Chondrocyte (in vitro differentiated cells): ENCODE measurements around the gene S1PR1. TPM values are rescaled to one million over a fixed set of nuclear protein-coding genes. Genes with fewer than 3 reads are reported as not detected.

Source experiments
- DNase-seq: peaks from one replicate; pipeline ENCODE4 v3.0.0; 2021; ENCODE audit warnings: mixed read lengths, low spot score
- H3K27ac Mint-ChIP-seq: one replicate; pipeline ENCODE4 v1.8.0; 2021; ENCODE audit warnings: mild to moderate bottlenecking, moderate library complexity, mixed read lengths; ENCODE audit not compliant: unreplicated experiment
- H3K27me3 Mint-ChIP-seq: 2 replicates; pipeline ENCODE4 v1.8.0; 2021; ENCODE audit warnings: low read depth, mixed read lengths
- H3K36me3 Mint-ChIP-seq: 2 replicates; pipeline ENCODE4 v1.8.0; 2021; ENCODE audit warnings: low read depth, mixed read lengths
- H3K4me1 Mint-ChIP-seq: 2 replicates; pipeline ENCODE4 v1.8.0; 2021; ENCODE audit warnings: low read depth, mild to moderate bottlenecking, mixed read lengths
- H3K4me3 Mint-ChIP-seq: one replicate; pipeline ENCODE4 v1.8.0; 2021; ENCODE audit warnings: mild to moderate bottlenecking, moderate library complexity, mixed read lengths; ENCODE audit not compliant: unreplicated experiment
- H3K9me3 Mint-ChIP-seq: 2 replicates; pipeline ENCODE4 v1.8.0; 2021; ENCODE audit warnings: low read depth, mixed read lengths
- total RNA-seq: library from RNA; stranded (reverse); gene quantifications from 3 replicates; pipeline ENCODE4 v1.2.1, GENCODE V29; 2021
- TF ChIP-seq, protein P1 (sequence below): fragments of 200-600 bp; sonication (generic); IDR thresholded peaks from 2 replicates; pipeline ENCODE4 v1.5.0; 2021; ENCODE audit warnings: antibody characterized with exemption, mild to moderate bottlenecking, moderate library complexity

The S1PR1 gene
- total RNA-seq, 1 donor from 2014 or later, result 0.40 TPM

GRCh38 chr1:101265684-101266083, 28.9 kb downstream of the S1PR1 start:
- Mint-ChIP-seq H3K9me3 (no peaks in the 10 kb centered on the region), H3K4me3 (no peak overlapping the region), H3K27ac (no peak overlapping the region), H3K4me1 (peaks cover 10% of the 10 kb centered on the region), H3K27me3 (no peaks in the 10 kb centered on the region), H3K36me3 (no peaks in the 10 kb centered on the region)
- TF ChIP-seq, protein P1, sequence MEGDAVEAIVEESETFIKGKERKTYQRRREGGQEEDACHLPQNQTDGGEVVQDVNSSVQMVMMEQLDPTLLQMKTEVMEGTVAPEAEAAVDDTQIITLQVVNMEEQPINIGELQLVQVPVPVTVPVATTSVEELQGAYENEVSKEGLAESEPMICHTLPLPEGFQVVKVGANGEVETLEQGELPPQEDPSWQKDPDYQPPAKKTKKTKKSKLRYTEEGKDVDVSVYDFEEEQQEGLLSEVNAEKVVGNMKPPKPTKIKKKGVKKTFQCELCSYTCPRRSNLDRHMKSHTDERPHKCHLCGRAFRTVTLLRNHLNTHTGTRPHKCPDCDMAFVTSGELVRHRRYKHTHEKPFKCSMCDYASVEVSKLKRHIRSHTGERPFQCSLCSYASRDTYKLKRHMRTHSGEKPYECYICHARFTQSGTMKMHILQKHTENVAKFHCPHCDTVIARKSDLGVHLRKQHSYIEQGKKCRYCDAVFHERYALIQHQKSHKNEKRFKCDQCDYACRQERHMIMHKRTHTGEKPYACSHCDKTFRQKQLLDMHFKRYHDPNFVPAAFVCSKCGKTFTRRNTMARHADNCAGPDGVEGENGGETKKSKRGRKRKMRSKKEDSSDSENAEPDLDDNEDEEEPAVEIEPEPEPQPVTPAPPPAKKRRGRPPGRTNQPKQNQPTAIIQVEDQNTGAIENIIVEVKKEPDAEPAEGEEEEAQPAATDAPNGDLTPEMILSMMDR, result no peak
- no peak for DNase-seq

DNA sequence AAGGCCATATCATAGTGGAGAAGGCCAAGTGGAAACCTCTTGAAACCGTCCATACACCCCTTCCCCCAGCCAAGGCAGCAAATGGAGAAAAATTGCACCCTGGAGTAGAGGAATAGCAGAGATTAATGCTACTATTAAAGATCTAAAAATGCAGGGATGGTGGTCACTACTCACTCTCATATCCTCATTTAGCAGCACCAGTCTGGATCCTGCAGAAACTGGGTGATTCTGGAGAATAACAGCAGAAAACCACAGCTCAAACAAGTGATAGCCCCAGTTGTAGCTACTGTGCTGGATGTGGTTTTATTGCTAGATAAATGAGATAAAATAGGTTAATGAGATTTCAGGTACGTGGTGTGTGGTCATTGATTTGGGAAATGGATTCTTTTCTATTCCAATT, 30.3 kb downstream of the S1PR1 start:
- no peak overlapping the region for H3K4me3 Mint-ChIP-seq

GRCh38 chr1:101268893-101269292, 32.1 kb downstream of the S1PR1 start:
- peaks cover 9% of the 10 kb centered on the region for H3K9me3 Mint-ChIP-seq
- no peak for DNase-seq
- H3K27ac Mint-ChIP-seq, result no peak overlapping the region
- no peak overlapping the region for H3K4me3 Mint-ChIP-seq
- peaks cover 3% of the 10 kb centered on the region for H3K27me3 Mint-ChIP-seq
- H3K36me3 Mint-ChIP-seq, result no peaks in the 10 kb centered on the region
- H3K4me1 Mint-ChIP-seq, result no peaks in the 10 kb centered on the region
- TF ChIP-seq, protein P1, result no peak

More for the DNA sequence above, 30.3 kb downstream of the S1PR1 start:
- Mint-ChIP-seq H3K36me3 (no peaks in the 10 kb centered on the region), H3K27ac (no peak overlapping the region), H3K9me3 (peaks cover 9% of the 10 kb centered on the region), H3K27me3 (no peaks in the 10 kb centered on the region), H3K4me1 (peaks cover 9% of the 10 kb centered on the region)
- no peak for DNase-seq
- TF ChIP-seq, protein P1, result no peak

DNA sequence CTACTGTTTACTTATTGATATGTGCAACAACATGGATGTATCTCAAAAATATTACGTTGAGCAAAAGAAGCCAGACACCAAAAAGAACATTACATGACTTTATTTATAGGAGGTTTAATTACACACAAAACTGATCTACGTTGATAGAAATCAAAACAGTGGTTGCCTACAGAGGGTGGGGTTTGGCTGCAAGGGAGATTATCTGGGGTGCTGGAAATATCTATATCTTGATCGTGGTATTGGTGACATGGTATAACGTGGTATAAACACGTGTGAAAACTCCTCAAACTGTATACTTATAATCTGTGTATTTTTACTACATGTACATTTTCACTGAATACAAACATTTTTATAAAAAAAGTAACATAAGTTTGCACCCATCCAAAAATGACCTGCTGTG, 38.9 kb downstream of the S1PR1 start:
- Mint-ChIP-seq H3K4me1 (no peaks in the 10 kb centered on the region), H3K36me3 (no peaks in the 10 kb centered on the region), H3K27ac (no peak overlapping the region), H3K4me3 (no peak overlapping the region), H3K27me3 (peaks cover 19% of the 10 kb centered on the region), H3K9me3 (peaks cover 9% of the 10 kb centered on the region)
- TF ChIP-seq, protein P1, result no peak
- no peak for DNase-seq

GRCh38 chr1:101276818-101277217, 40.0 kb downstream of the S1PR1 start:
- H3K4me1 Mint-ChIP-seq, result no peaks in the 10 kb centered on the region
- no peaks in the 10 kb centered on the region for H3K9me3 Mint-ChIP-seq
- no peaks in the 10 kb centered on the region for H3K36me3 Mint-ChIP-seq
- H3K27ac Mint-ChIP-seq, result no peak overlapping the region
- H3K4me3 Mint-ChIP-seq, result no peak overlapping the region
- TF ChIP-seq, protein P1, result no peak
- H3K27me3 Mint-ChIP-seq, result peaks cover 19% of the 10 kb centered on the region
- DNase-seq, result no peak
